ENCODE measurements around the gene CEBPZOS.

The CEBPZOS gene

GRCh38 chr2:37243435-37243834 lies 47.1 kb downstream of the CEBPZOS start:
- DNase-seq (ENCODE audit: insufficient read length, low spot score) = no peak
- TF ChIP-seq, protein P1, sequence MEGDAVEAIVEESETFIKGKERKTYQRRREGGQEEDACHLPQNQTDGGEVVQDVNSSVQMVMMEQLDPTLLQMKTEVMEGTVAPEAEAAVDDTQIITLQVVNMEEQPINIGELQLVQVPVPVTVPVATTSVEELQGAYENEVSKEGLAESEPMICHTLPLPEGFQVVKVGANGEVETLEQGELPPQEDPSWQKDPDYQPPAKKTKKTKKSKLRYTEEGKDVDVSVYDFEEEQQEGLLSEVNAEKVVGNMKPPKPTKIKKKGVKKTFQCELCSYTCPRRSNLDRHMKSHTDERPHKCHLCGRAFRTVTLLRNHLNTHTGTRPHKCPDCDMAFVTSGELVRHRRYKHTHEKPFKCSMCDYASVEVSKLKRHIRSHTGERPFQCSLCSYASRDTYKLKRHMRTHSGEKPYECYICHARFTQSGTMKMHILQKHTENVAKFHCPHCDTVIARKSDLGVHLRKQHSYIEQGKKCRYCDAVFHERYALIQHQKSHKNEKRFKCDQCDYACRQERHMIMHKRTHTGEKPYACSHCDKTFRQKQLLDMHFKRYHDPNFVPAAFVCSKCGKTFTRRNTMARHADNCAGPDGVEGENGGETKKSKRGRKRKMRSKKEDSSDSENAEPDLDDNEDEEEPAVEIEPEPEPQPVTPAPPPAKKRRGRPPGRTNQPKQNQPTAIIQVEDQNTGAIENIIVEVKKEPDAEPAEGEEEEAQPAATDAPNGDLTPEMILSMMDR (IDR thresholded peaks at IDR 0.05; ENCODE audit: insufficient read depth, missing control alignments) = no peak

DNA sequence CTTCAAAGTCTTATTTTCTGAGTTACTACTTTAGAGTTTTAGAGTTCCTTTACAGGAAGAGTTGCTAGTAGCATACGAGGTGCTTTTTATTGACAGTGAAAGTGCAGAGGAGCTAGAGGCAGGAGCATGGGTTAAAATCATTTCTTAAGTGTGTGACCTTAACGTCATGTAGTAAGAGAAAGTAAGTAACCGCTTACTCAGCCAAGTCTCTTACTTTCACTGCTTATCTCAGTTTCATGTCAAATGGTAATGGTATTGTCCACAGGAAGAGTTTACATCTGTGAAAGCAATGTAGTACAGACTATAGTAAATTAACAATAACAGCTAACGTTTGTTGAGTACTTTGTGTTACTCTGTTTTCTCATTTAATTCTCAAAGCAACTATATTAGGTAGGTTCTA lies 47.7 kb downstream of the CEBPZOS start:
- no peak for FAIRE-seq
- TF ChIP-seq, protein P1 (IDR thresholded peaks at IDR 0.05; ENCODE audit: insufficient read depth, missing control alignments) = no peak
- no peak for DNase-seq (ENCODE audit: insufficient read length, low spot score)

More at GRCh38 chr2:37243435-37243834, 47.1 kb downstream of the CEBPZOS start:
- FAIRE-seq = no peak

GRCh38 chr2:37244755-37245154 lies 48.5 kb downstream of the CEBPZOS start:
- DNase-seq (ENCODE audit: insufficient read length, low spot score) (no peak), FAIRE-seq (no peak)
- TF ChIP-seq, protein P1 (IDR thresholded peaks at IDR 0.05; ENCODE audit: insufficient read depth, missing control alignments) = no peak

- FAIRE-seq = no peak
- no peak for DNase-seq (ENCODE audit: insufficient read length, low spot score)
- TF ChIP-seq, protein P1 (IDR thresholded peaks at IDR 0.05; ENCODE audit: insufficient read depth, missing control alignments) = no peak
Observed at GRCh38 chr2:37246205-37246604, 49.9 kb downstream of the CEBPZOS start.

DNA sequence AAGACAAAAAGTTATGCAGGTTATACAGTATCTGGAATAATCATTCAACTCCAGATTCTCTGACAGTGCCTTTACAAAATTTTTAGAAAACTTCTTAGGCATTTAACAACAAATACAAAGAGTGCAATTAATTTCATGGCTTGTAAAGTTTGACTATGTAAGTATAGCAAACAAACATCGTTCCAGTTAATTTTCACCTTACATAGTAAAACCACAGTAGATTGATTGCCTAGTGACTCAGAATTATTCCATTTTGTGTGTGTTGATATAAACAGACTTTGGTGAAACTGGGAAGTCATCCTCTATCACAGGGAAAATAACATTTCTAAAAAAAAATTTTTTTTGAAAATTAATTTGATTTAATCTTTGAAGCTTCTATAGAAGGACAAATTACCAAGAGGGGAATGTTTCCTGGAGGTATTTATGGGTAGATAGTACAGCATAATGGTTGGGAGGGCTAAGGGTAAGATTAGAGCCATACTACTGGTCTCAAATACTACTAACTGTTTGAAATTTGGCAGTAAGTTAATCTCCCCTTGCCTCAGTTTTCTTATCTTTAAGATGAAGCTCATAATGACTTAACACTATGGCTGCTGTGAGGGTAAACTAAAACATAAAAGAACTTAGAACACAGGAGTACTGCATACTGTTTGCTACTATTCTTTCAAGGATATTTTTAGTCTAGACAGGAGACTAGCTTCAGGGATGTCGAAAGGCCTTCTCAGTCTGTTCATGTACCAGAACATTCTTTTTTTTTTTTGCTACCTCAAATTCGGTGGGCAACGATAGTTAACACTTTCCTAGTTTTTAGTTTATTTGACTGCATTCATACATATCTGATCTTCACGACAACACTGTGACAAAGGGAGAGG lies 54.8 kb downstream of the CEBPZOS start:
- FAIRE-seq (no peak), DNase-seq (ENCODE audit: insufficient read length, low spot score) (no peak)
- TF ChIP-seq, protein P1 (IDR thresholded peaks at IDR 0.05; ENCODE audit: insufficient read depth, missing control alignments) = no peak

Measured in D721Med (cell line).